Activated CD4-positive, alpha-beta T cell treated with anti-CD3 and anti-CD28 coated beads, Interleukin-2, amount 10 ng/mL, durations not matched to agents 7 days and 5 days (primary cell): ENCODE measurements around the gene ADGRD2. TPM values are rescaled to one million over a fixed set of nuclear protein-coding genes. Genes with fewer than 3 reads are reported as not detected.

Experiments used
- CTCF ChIA-PET: fragments of 350-600 bp; sonication (Branson Sonifier 250); formaldehyde crosslinking; loops from one replicate; lab custom pipeline; 2021; ENCODE audit warnings: antibody characterized with exemption; lab: Charles Lee
- POLR2A ChIA-PET: fragments of 350-600 bp; sonication (Branson Sonifier 250); formaldehyde crosslinking; loops from one replicate; lab custom pipeline; 2021; ENCODE audit warnings: antibody characterized with exemption; lab: Charles Lee
- DNase-seq: peaks from one replicate; pipeline ENCODE4 v3.0.0-alpha.2; 2020
- H3K27ac Mint-ChIP-seq: one replicate; pipeline ENCODE4 v1.8.0; 2021; ENCODE audit warnings: mild to moderate bottlenecking, moderate library complexity, mixed read lengths
- H3K27me3 Mint-ChIP-seq: one replicate; pipeline ENCODE4 v1.8.0; 2021; ENCODE audit warnings: mixed read lengths
- H3K36me3 Mint-ChIP-seq: one replicate; pipeline ENCODE4 v1.8.0; 2021; ENCODE audit warnings: low read depth, mixed read lengths
- H3K4me1 Mint-ChIP-seq: one replicate; pipeline ENCODE4 v1.8.0; 2021; ENCODE audit warnings: mixed read lengths
- H3K4me3 Mint-ChIP-seq: one replicate; pipeline ENCODE4 v1.8.0; 2021; ENCODE audit warnings: mild to moderate bottlenecking, moderate library complexity, mixed read lengths
- H3K9me3 Mint-ChIP-seq: one replicate; pipeline ENCODE4 v1.8.0; 2021; ENCODE audit warnings: mixed read lengths
- total RNA-seq, 2 experiments: library from RNA; stranded (reverse); gene quantifications; one replicate each; pipeline ENCODE4 v1.2.3, GENCODE V29; 2021

The ADGRD2 gene
- total RNA-seq, 2 experiments from 2014 or later, result not detected

DNA sequence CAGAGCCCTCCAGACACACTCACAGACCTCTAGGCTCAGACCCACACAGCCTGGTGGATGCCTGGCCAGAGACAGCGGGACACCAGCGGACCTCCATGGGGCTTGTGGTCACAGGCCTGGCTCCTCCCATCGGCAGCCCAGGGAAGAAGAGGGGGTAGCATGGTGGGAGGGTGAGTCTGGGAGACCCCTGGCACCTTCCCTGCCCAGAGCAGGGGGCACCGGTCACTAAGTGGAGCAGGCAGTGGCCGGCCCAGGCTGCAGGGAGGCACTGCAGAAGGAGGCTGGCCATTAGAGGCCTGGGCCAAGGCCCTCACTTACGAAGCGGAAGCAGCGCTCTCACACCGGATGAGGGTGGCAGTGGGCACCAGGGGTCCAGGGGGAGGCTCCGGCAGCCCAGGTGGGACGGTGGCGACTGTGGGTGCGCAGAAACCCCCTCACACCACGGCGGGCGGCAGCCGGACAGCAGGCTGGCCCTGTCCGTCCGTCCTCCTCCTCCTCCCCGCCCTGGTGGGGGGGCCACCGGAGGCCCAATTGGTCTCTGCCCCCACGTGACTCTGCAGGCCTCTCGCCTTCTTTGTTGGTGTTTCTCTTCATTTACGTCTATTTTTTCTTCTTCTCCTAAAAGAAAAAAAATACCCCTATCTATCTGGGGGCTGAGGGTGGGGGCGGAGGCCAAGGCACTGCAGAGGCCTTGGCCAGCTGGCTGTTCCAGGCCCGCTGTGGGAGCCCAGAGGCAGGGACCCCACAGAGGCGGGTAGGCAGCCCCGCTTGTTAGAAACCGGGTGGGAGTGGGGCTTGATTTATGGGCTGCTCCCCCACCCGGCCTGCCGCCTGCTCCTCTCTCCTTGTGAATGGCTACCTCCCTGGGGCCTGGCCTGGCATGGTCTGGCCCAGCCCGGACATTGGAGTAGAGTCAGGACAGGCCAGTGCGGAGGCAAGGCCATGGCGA, 57.0 kb downstream of the ADGRD2 start, which contains the start of gene NR5A1:
Gene NR5A1, minus strand, starts transcription at position 469 of the 949 bp plus-strand sequence. CDS start 4,004 bp downstream, outside the sequence.
- Mint-ChIP-seq H3K9me3 (no peaks in the 10 kb centered on the region), H3K27ac (no peak within 1 kb of the TSS), H3K4me3 (no peak within 1 kb of the TSS), H3K36me3 (no peaks in the 10 kb centered on the region), H3K4me1 (peaks cover 5% of the 10 kb centered on the region), H3K27me3 (peaks cover 25% of the 10 kb centered on the region)
- POLR2A ChIA-PET, result no interaction called here
- no peak for DNase-seq
- CTCF ChIA-PET, result no interaction called here

DNA sequence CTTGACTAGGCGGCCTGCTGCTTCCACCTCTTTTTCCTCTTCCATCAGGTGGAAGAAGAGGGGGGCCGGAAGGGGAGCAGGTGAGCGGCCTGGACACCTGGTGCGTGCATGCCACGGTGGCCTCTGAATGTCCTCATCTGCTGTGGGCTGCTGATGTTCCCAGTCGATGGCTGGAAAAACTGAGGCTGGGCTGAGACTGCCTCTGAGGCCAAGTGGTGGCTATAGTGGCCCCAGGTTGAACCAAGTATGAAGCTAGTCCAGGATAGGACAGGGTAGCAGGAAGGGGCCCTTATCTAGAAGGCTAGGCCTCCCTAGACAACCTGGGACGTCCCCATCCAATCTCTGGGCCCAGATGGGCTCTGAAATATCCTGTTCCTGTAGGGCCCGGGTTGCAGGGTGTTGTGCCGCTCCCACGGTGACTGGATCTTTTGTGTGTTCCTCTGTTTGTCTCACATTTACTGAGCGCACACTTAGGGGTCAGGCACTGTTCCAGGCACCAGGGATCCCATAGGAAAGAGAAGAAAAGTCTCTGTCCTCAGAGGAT, 57.7 kb downstream of the ADGRD2 start:
- CTCF ChIA-PET, result no interaction called here
- DNase-seq, result no peak
- Mint-ChIP-seq H3K27me3 (peaks cover 20% of the 10 kb centered on the region), H3K36me3 (no peaks in the 10 kb centered on the region), H3K9me3 (no peaks in the 10 kb centered on the region), H3K27ac (no peak overlapping the region), H3K4me3 (no peak overlapping the region), H3K4me1 (peaks cover 5% of the 10 kb centered on the region)
- POLR2A ChIA-PET, result no interaction called here

DNA sequence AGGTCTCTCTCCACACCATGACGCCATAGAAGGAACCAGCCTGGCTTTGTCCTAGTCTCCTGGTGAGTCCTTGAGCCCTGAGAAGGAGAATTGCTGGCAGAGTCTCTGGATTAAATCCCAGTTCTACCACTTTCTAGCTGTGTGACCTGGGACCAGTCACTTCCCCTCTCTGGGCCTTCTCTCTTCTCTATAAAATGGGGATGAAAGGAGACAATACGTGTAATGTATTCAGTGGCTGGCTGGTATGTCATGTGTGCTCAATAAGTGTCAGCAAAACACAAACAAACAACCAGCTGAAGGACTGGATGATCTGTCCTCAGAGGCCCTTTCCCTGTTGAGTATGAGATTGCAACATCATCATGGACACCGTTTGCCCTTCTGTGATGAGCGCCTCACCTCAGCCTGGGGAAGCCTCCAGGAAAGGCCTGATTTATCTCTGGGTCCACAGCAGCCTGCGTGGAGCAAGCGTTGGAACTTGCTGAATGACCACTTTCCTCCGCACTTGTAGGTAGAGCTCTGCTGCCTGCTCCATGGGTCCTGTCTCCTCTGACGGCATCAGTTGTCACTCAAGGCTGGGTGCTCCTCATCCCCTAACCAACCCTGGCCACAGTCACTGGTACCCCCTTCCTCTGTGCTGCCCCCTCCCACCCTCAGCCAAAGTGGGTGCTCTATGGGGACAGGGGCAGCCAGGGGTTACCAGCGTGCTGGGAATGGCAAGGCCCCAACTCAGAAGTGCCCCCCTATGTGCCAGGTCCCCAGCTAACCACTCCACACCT, 60.6 kb downstream of the ADGRD2 start:
- no peaks in the 10 kb centered on the region for H3K4me1 Mint-ChIP-seq
- ChIA-PET POLR2A (no interaction called here), CTCF (no interaction called here)
- H3K27me3 Mint-ChIP-seq, result peaks cover 4% of the 10 kb centered on the region
- H3K36me3 Mint-ChIP-seq, result no peaks in the 10 kb centered on the region
- no peak for DNase-seq
- H3K4me3 Mint-ChIP-seq, result no peak overlapping the region
- H3K27ac Mint-ChIP-seq, result no peak overlapping the region
- no peaks in the 10 kb centered on the region for H3K9me3 Mint-ChIP-seq

DNA sequence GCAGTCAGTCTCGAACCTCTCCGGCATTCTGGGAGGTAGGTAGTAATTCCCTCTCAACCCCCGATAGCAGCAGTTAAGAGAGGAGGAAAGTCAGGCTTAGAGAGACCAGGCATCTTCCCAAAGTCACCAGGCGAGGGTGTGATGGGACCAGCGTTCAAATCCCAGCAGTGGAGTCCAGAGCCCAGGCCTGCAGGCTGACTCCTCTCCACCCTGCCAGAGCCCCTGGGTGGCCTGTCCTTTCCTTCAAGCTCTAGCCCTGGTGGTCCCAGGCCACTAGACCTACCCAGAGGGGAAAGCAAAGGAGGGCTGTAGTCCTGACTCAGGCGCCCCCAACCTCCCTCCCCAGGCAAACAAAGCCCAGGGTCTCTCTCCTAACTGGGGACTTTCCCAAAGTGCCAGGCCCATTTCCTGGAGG, 61.2 kb downstream of the ADGRD2 start:
- Mint-ChIP-seq H3K9me3 (no peaks in the 10 kb centered on the region), H3K27me3 (no peaks in the 10 kb centered on the region), H3K36me3 (no peaks in the 10 kb centered on the region), H3K4me3 (no peak overlapping the region), H3K4me1 (no peaks in the 10 kb centered on the region), H3K27ac (no peak overlapping the region)
- POLR2A ChIA-PET, result no interaction called here
- no peak for DNase-seq
- CTCF ChIA-PET, result no interaction called here

DNA sequence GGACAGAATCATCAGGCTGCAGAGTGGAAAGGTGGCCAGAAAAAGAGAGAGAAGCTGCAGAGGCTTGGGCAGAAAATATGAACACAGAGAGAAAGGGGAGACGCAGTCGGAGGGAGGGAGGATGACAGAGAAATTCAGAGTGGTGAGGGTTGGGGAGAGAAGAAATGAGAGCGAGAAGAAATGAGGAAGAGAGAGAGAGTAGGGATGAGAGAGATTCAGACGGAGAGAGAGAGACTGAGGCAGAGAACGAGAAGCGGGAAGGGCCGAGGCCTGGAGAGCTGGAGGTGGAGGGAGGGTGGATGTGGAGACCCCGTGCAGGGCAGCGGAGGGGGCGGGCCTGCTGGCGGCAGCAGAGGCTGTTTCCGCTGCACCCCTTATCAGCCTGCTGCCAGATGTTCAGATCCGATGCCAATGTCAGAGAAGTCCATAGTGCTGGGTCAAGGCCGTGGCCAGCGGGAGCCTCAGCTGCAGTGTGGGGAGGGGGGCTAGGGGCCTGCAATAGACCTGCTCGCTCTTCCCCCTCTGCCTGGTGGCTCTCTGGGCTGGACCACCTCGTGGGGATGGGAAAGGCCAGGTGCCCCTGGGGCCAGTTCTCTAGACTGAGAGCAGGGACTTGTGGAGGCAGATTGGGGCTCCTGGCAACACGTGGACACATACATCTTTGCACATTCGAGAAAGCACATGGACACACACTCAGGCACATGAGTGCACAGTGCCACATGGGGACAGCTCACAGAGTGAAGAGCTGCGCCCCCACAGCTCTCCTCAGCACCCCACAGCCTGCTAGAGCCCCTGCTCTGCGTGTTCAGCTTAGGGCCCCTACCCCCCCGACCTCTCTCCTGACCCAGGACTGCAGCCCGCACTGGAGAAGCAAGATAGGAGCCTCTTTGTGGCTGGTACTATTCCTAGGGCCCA, 61.9 kb downstream of the ADGRD2 start:
- H3K9me3 Mint-ChIP-seq, result no peaks in the 10 kb centered on the region
- ChIA-PET POLR2A (no interaction called here), CTCF (interaction anchor here (0.6 kb wide), 1 partner anchor 57 kb away, joined by 3 read pairs; no protein-coding TSS in a partner anchor)
- no peak for DNase-seq
- no peaks in the 10 kb centered on the region for H3K36me3 Mint-ChIP-seq
- H3K4me1 Mint-ChIP-seq, result no peaks in the 10 kb centered on the region
- H3K27me3 Mint-ChIP-seq, result no peaks in the 10 kb centered on the region
- no peak overlapping the region for H3K4me3 Mint-ChIP-seq
- H3K27ac Mint-ChIP-seq, result no peak overlapping the region

DNA sequence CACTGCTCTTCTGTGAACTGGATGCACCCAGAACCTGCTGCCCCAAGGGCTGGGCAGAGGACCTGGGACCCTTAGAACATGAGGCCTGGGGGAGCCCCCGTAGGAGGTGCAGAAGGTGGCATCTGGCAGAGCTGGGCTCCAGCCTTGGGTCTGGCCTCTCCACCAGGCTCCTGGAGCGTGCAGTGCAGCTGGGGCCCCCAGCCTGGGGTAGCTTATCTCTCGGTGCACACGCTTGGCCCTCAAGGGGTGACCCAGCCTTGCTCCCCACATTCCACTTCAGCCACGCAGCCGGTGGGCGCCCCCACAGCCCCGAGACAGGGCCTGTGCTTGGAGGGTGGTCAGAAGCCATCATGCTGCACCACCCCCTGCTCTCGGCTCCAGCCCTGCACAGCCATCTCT, 62.6 kb downstream of the ADGRD2 start:
- Mint-ChIP-seq H3K36me3 (no peaks in the 10 kb centered on the region), H3K27me3 (no peaks in the 10 kb centered on the region), H3K4me3 (no peak overlapping the region), H3K9me3 (no peaks in the 10 kb centered on the region), H3K4me1 (no peaks in the 10 kb centered on the region), H3K27ac (no peak overlapping the region)
- no peak for DNase-seq
- ChIA-PET POLR2A (no interaction called here), CTCF (interaction anchor here (0.6 kb wide), 1 partner anchor 58 kb away, joined by 3 read pairs; no protein-coding TSS in a partner anchor)

DNA sequence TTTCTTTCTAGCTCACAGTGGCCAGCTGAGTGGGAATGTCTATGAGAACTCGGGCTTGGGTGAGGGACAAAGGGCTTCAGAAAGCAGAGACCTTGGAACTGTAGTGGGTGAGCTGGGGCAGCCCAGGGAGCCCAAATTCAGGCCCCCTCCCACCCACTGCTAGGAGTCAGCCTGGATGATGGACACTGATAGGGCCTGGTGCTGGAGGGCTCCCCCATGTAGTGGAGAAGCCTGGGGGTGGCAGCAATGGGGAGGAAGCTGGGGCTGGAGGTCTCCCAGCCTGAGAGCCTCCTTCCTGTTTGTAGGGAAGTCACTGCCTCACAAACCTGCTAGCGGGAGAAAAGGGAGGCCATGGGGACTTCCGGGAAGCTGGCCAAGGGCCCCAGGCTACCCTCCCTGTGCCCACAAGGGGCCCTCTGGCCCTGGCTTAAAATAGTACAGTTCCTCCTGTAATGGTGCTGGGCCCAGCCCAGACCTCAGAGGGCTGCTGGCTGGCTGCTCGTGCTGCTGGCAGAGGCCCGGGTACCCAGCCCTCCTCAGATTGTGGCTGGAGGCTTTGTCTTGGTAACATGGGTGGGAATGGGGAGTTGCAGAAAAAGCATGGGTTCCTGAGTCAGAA, 63.2 kb downstream of the ADGRD2 start:
- Mint-ChIP-seq H3K27ac (no peak overlapping the region), H3K9me3 (no peaks in the 10 kb centered on the region), H3K4me1 (no peaks in the 10 kb centered on the region), H3K4me3 (no peak overlapping the region), H3K27me3 (no peaks in the 10 kb centered on the region), H3K36me3 (no peaks in the 10 kb centered on the region)
- ChIA-PET POLR2A (no interaction called here), CTCF (no interaction called here)
- no peak for DNase-seq

DNA sequence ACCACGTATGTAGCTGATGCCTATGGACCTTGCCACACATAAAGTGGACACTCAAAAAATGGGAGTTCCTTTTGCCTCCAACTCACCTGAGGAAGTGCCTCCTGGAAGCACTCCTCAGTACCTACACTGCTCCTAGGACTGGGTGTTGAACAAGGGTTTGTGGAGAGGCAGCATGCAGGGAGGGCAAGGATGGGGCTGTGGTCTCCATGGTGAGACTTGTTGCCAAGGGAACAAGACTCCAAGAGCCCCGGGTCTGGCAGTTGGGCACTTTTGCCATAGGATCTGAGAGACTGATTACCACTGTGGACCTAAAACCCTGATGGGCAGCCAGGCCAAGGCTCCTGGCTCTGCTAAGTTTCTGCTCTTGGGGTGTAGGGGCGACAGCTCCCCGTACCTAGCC, 63.9 kb downstream of the ADGRD2 start:
- Mint-ChIP-seq H3K4me1 (no peaks in the 10 kb centered on the region), H3K36me3 (no peaks in the 10 kb centered on the region), H3K9me3 (no peaks in the 10 kb centered on the region), H3K27ac (no peak overlapping the region), H3K4me3 (no peak overlapping the region), H3K27me3 (no peaks in the 10 kb centered on the region)
- CTCF ChIA-PET, result no interaction called here
- DNase-seq, result no peak
- POLR2A ChIA-PET, result interaction anchor here (0.6 kb wide), 1 partner anchor 1464 kb away, joined by 3 read pairs; no protein-coding TSS in a partner anchor

DNA sequence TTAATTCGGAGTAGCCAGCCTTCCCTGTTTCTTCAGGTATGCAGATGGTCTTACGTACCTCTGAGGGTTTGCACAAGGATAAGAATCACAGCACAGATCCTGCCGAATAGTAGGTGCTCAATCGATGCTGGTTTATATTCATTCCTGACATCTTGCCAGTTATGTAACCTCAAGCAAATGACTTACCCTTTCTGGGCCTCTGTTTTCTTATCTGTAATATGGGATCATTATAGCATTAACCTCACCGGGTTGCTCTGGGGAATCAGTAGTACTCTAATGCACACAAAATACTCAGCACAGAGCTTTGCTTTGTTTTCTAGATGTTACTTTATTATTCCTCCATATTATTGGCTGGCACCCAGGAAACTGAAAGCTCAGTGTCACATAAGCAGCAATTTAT, 64.6 kb downstream of the ADGRD2 start:
- ChIA-PET POLR2A (no interaction called here), CTCF (no interaction called here)
- Mint-ChIP-seq H3K4me3 (no peak overlapping the region), H3K27me3 (no peaks in the 10 kb centered on the region), H3K27ac (no peak overlapping the region), H3K36me3 (no peaks in the 10 kb centered on the region), H3K9me3 (no peaks in the 10 kb centered on the region), H3K4me1 (no peaks in the 10 kb centered on the region)
- no peak for DNase-seq

DNA sequence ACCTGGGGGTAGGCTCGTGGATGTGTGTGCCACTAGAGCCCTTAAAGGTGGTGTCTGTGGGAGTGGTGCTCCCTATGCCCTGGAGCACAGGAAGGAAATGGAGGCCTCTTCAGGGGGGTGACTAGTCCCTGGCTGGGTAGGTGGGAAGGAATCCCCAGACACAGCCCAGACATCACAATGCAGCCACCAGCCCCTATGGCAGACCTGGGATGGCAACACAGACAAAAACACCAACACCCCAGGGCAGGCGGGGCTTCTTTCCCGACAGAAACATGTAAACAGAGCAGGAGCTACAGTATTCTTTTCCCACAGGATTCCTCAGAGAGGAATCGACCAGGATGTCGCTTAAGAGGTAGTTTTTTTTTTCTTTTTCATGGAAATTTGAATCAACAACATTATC, 67.3 kb downstream of the ADGRD2 start:
- peaks cover 2% of the 10 kb centered on the region for H3K27me3 Mint-ChIP-seq
- CTCF ChIA-PET, result no interaction called here
- no peak for DNase-seq
- POLR2A ChIA-PET, result no interaction called here
- no peaks in the 10 kb centered on the region for H3K9me3 Mint-ChIP-seq
- H3K4me3 Mint-ChIP-seq, result no peak overlapping the region
- H3K36me3 Mint-ChIP-seq, result no peaks in the 10 kb centered on the region
- no peak overlapping the region for H3K27ac Mint-ChIP-seq
- H3K4me1 Mint-ChIP-seq, result no peaks in the 10 kb centered on the region

DNA sequence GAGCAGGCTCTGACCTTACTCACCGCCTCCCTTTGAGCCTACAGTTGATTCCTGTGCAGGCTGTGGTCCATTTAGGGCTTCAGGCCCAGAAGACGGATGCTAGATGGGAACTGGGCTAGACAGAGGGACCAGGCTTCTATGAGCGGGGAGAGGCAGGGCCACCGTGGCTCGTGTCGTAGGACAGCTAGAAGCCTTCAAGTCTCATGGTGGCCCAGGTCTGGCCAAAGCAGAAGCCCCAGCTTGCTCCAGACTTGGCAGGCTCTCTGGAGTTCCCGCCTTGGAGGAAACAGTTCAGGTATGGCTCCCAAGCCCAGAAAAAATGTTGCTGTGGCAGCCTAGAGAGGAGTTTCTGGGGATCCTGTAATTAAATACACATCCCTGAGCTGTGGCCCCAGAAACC, 67.9 kb downstream of the ADGRD2 start:
- H3K36me3 Mint-ChIP-seq, result no peaks in the 10 kb centered on the region
- no peak overlapping the region for H3K4me3 Mint-ChIP-seq
- peaks cover 3% of the 10 kb centered on the region for H3K27me3 Mint-ChIP-seq
- CTCF ChIA-PET, result no interaction called here
- POLR2A ChIA-PET, result no interaction called here
- no peaks in the 10 kb centered on the region for H3K4me1 Mint-ChIP-seq
- H3K9me3 Mint-ChIP-seq, result no peaks in the 10 kb centered on the region
- DNase-seq, result no peak
- H3K27ac Mint-ChIP-seq, result no peak overlapping the region

DNA sequence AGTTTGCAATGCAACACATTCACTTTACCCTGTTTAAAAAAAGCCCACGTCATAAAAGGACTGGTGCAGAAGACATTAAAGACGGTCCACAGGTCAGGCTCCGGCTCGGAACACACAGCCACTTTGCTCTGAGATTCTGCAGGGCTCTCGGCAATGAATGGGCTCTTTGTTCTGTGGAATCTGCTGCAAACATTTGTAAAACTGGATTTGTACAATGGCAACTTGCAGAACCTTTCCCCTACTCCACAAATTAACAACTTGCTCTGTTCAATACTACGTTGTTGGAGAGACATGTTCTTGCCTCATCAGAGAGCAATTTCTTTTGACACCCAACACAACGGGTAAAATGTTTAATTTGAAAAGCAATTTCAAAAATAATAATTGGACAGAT, 70.0 kb downstream of the ADGRD2 start:
- Mint-ChIP-seq H3K4me1 (no peaks in the 10 kb centered on the region), H3K27me3 (peaks cover 3% of the 10 kb centered on the region), H3K27ac (no peak overlapping the region), H3K9me3 (no peaks in the 10 kb centered on the region), H3K4me3 (no peak overlapping the region), H3K36me3 (no peaks in the 10 kb centered on the region)
- ChIA-PET CTCF (interaction anchor here (1.7 kb wide), 1 partner anchor 8 kb away, joined by 3 read pairs; no protein-coding TSS in a partner anchor), POLR2A (no interaction called here)
- DNase-seq, result no peak
